Calu3 (cell line): Measurements from ENCODE around the gene AMZ1. TPM values are rescaled to one million over a fixed set of nuclear protein-coding genes. Genes with fewer than 3 reads are reported as not detected.

Experiments used
- BruUV-seq: library from RNA; stranded (reverse); fragments of 400-500 nt; replicated peaks from 2 replicates; lab custom pipeline; 2021; lab: Mats Ljungman, UMichigan
- CTCF ChIA-PET: fragments of 300-600 bp; sonication (Branson Sonifier 250); formaldehyde crosslinking; loops from one replicate; lab custom pipeline; 2022; ENCODE audit warnings: antibody characterized with exemption; lab: Charles Lee
- DNase-seq: peaks from one replicate; pipeline ENCODE4 v3.0.0; 2022
- H3K27ac Mint-ChIP-seq: one replicate; pipeline ENCODE4 v1.8.0; 2022; ENCODE audit warnings: mixed read lengths; ENCODE audit not compliant: unreplicated experiment
- H3K27me3 Mint-ChIP-seq: one replicate; pipeline ENCODE4 v1.8.0; 2022; ENCODE audit warnings: mixed read lengths; ENCODE audit not compliant: unreplicated experiment
- H3K36me3 Mint-ChIP-seq: one replicate; pipeline ENCODE4 v1.8.0; 2022; ENCODE audit warnings: mild to moderate bottlenecking, moderate library complexity, mixed read lengths; ENCODE audit not compliant: insufficient read depth, unreplicated experiment
- H3K4me1 Mint-ChIP-seq: one replicate; pipeline ENCODE4 v1.8.0; 2022; ENCODE audit warnings: mild to moderate bottlenecking, low read depth, mixed read lengths; ENCODE audit not compliant: unreplicated experiment
- H3K4me3 Mint-ChIP-seq: one replicate; pipeline ENCODE4 v1.8.0; 2022; ENCODE audit warnings: mild to moderate bottlenecking, low read depth, moderate library complexity, mixed read lengths; ENCODE audit not compliant: unreplicated experiment
- H3K9me3 Mint-ChIP-seq: one replicate; pipeline ENCODE4 v1.8.0; 2022; ENCODE audit warnings: low read depth, mixed read lengths; ENCODE audit not compliant: unreplicated experiment
- intact Hi-C: fragments of 100-400 bp; cut with micrococcal nuclease; formaldehyde crosslinking; loops from one replicate; pipeline ENCODE4 v1.10.0; 2022; ENCODE audit not compliant: unreplicated experiment
- total RNA-seq: library from RNA; stranded (reverse); gene quantifications from 2 replicates; pipeline ENCODE4 v1.2.3, GENCODE V29; 2022
- TF ChIP-seq, protein P1 (sequence below): fragments of 200-600 bp; IDR thresholded peaks from one replicate; pipeline ENCODE4 v1.8.0; 2022; ENCODE audit warnings: antibody characterized with exemption; ENCODE audit not compliant: unreplicated experiment

The AMZ1 gene
- total RNA-seq, 1 experiment from 2014 or later, result 0.12 TPM

- DNase-seq, result no peak
Measured at GRCh38 chr7:2716906-2717292, 28.9 kb downstream of the AMZ1 start.

DNA sequence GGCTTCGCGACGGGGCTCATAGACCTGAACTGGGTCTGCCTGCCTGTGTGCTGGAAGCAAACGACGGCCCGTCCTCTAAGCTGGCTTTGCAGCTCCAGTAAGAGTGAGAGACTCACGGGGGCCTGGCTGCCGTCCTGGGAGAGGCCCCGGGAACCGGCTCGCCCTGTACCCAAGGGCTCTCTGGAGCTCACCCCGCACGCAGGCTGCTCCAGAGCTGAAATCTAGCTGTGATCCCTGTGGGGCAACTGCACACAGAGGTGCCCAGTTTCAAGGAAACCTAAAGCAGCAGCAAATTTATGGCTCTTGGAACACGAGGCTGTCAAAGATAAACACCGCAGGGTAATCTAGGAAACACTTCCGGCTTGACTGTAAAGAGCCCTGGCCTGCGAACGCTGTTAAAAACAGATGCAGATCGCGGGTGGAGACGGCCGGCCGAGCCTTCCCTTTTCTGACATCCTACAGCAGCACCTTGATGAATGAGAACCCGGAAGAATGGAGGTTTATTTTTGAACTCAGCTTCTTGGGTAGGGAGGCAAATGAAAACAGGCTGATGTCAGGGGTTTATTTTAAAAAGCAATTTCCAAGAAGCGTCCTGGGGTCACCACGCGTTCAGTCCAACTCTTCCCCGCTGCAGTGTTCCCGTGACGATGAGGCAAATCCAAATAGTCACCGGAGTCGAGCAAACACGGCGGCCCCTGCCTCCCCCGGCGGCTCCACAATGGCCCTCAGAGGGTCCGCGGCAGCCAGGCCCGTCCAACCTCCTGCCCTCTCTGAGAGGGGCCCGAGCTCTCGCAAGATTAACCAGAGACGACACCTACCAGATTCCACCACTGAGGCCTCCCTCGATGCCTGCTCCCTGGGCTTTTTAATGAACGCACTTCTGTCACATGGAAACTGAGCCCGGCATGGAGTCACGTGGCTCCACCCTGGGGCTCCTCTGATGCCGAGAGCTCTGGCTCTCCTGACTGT is 29.6 kb downstream of the AMZ1 start:
- intact Hi-C loops, result no loop called here
- Mint-ChIP-seq H3K27ac (no peak overlapping the region), H3K4me1 (no peaks in the 10 kb centered on the region), H3K27me3 (no peaks in the 10 kb centered on the region), H3K36me3 (peaks cover 66% of the 10 kb centered on the region), H3K9me3 (no peaks in the 10 kb centered on the region), H3K4me3 (no peak overlapping the region)
- BruUV-seq, result no TSS peak
- CTCF ChIA-PET, result interaction anchor here (1.0 kb wide), 1 partner anchor 7 kb away, joined by 3 read pairs; no protein-coding TSS in a partner anchor
- TF ChIP-seq, protein P1, sequence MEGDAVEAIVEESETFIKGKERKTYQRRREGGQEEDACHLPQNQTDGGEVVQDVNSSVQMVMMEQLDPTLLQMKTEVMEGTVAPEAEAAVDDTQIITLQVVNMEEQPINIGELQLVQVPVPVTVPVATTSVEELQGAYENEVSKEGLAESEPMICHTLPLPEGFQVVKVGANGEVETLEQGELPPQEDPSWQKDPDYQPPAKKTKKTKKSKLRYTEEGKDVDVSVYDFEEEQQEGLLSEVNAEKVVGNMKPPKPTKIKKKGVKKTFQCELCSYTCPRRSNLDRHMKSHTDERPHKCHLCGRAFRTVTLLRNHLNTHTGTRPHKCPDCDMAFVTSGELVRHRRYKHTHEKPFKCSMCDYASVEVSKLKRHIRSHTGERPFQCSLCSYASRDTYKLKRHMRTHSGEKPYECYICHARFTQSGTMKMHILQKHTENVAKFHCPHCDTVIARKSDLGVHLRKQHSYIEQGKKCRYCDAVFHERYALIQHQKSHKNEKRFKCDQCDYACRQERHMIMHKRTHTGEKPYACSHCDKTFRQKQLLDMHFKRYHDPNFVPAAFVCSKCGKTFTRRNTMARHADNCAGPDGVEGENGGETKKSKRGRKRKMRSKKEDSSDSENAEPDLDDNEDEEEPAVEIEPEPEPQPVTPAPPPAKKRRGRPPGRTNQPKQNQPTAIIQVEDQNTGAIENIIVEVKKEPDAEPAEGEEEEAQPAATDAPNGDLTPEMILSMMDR, result no peak
- DNase-seq, result no peak

More at GRCh38 chr7:2716906-2717292, 28.9 kb downstream of the AMZ1 start:
- intact Hi-C loops, result no loop called here
- BruUV-seq, result no TSS peak
- TF ChIP-seq, protein P1, result no peak
- H3K4me3 Mint-ChIP-seq, result no peak overlapping the region
- CTCF ChIA-PET, result no interaction called here
- H3K4me1 Mint-ChIP-seq, result no peaks in the 10 kb centered on the region
- no peaks in the 10 kb centered on the region for H3K27me3 Mint-ChIP-seq
- no peaks in the 10 kb centered on the region for H3K9me3 Mint-ChIP-seq
- no peak overlapping the region for H3K27ac Mint-ChIP-seq
- H3K36me3 Mint-ChIP-seq, result peaks cover 64% of the 10 kb centered on the region

- TF ChIP-seq, protein P1, result no peak
- H3K27me3 Mint-ChIP-seq, result no peaks in the 10 kb centered on the region
- no peaks in the 10 kb centered on the region for H3K4me1 Mint-ChIP-seq
- intact Hi-C loops, result no loop called here
- H3K4me3 Mint-ChIP-seq, result no peak overlapping the region
- no peak overlapping the region for H3K27ac Mint-ChIP-seq
- DNase-seq, result no peak
- no TSS peak for BruUV-seq
- CTCF ChIA-PET, result interaction anchor here (0.7 to 1.5 kb wide), 5 partner anchors 8 to 319 kb away, joined by 3 to 6 read pairs (median 4); no protein-coding TSS in a partner anchor
- H3K36me3 Mint-ChIP-seq, result peaks cover 72% of the 10 kb centered on the region
- H3K9me3 Mint-ChIP-seq, result no peaks in the 10 kb centered on the region
Measured at GRCh38 chr7:2718296-2718965, 30.4 kb downstream of the AMZ1 start.

DNA sequence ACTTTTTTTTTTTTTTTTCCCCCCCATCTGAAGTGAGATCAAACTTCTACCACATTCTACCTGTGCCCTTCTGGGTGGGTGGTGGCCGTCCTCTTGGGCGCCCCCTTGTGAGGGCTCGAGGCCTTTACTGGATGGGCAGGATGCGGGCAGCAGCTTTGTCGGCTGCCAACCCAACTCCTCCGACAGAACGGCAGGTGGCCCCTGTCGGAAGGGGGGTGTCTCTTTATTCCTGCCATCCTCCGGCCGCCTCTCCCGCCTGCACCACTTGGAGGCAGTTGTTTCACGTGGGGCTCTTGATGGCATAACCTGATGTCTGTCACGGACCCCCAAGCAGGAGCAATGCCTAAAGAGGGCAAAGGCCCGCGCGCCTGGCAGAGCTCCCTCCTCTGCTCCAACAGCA is 31.0 kb downstream of the AMZ1 start:
- intact Hi-C loops, result no loop called here
- TF ChIP-seq, protein P1, result peak; percentile 85
- H3K36me3 Mint-ChIP-seq, result peaks cover 72% of the 10 kb centered on the region
- H3K27ac Mint-ChIP-seq, result no peak overlapping the region
- H3K4me3 Mint-ChIP-seq, result no peak overlapping the region
- BruUV-seq, result no TSS peak
- DNase-seq, result peak; percentile 71
- H3K9me3 Mint-ChIP-seq, result no peaks in the 10 kb centered on the region
- CTCF ChIA-PET, result interaction anchor here (0.7 to 1.5 kb wide), 6 partner anchors 9 to 319 kb away, joined by 3 to 6 read pairs (median 4); no protein-coding TSS in a partner anchor
- no peaks in the 10 kb centered on the region for H3K4me1 Mint-ChIP-seq
- H3K27me3 Mint-ChIP-seq, result no peaks in the 10 kb centered on the region
